GM13976 (cell line): ENCODE results near the gene SNTG2.
"Not testable (repeated sequence)": the region's sequence is repeated elsewhere in the genome, so short reads cannot be mapped to it uniquely, and the experiment has no call there.

Source experiments
- DNase-seq: peaks from one replicate; pipeline ENCODE4 v3.0.0; 2012; ENCODE audit warnings: low spot score
- in situ Hi-C: fragments of 300-500 bp; cut with MboI; formaldehyde crosslinking; loops from one replicate; pipeline ENCODE4 v1.12.0; 2022; ENCODE audit warnings: low sequenced_read_pairs, mixed read lengths, inconsistent platforms; ENCODE audit not compliant: unreplicated experiment
- TF ChIP-seq, protein P1 (sequence below): IDR thresholded peaks from 2 replicates; pipeline ENCODE4 v1.5.1; 2012; ENCODE audit warnings: borderline replicate concordance, mild to moderate bottlenecking; ENCODE audit not compliant: insufficient read depth; ENCODE audit errors: extremely low read depth, missing control alignments, control extremely low read depth

The SNTG2 gene

DNA sequence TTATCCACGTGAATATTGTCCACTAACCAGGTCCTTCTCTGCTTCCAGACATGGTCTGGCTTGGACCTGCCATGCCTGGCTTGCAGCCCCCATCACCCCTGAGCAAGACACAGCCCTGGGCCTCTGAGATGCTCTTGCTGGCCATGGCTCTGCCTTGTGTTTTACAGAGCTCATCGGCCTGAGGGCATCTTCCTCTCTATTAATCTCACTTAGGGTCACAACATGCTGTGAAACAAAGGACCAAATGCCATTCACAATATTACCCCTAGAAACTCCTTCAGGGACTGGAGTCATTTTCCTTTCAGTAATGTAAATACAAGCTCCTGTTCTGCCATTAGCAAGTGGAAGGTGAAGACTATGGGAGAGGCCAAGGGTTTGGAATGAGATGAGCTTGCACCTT is 455.8 kb downstream of the SNTG2 start:
- in situ Hi-C loops = no loop called here
- no peak for DNase-seq

DNA sequence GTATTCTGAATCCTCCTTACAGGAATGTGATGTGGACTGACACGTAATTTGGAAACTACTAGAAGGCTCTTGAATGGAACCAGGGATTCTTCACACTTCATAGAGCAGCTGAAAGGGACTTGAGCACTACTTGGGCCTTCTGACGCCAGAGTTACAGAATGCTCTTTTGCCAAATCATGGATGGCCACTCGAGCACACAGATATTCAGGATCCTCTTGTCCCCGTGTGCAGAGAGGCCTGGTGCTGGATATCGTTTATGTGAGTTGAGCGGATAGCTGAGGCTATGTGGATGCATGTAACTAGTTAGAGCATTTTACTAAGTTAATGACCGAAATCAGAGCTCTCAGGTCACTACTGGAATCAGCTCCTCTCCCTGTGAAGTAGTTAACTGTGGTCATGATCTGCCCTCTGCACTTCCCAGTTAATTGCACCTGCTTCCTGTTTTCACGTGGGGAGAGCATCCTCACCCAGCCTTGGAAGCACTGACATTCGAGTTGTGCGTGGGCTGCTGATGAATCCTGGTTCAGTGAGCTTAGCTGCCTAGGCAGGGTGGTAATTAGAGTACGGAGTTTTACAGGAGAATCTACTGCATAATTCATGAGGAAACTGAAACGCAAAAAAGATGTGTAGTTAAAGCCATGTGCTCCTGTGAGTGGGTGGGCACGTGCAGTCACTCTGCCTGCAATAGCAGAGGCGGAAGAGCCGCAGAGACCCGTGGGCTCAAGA is 457.5 kb downstream of the SNTG2 start:
- in situ Hi-C loops = no loop called here
- no peak for DNase-seq
- TF ChIP-seq, protein P1, sequence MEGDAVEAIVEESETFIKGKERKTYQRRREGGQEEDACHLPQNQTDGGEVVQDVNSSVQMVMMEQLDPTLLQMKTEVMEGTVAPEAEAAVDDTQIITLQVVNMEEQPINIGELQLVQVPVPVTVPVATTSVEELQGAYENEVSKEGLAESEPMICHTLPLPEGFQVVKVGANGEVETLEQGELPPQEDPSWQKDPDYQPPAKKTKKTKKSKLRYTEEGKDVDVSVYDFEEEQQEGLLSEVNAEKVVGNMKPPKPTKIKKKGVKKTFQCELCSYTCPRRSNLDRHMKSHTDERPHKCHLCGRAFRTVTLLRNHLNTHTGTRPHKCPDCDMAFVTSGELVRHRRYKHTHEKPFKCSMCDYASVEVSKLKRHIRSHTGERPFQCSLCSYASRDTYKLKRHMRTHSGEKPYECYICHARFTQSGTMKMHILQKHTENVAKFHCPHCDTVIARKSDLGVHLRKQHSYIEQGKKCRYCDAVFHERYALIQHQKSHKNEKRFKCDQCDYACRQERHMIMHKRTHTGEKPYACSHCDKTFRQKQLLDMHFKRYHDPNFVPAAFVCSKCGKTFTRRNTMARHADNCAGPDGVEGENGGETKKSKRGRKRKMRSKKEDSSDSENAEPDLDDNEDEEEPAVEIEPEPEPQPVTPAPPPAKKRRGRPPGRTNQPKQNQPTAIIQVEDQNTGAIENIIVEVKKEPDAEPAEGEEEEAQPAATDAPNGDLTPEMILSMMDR = no peak

More for the DNA sequence above, 455.8 kb downstream of the SNTG2 start:
- TF ChIP-seq, protein P1 = no peak

DNA sequence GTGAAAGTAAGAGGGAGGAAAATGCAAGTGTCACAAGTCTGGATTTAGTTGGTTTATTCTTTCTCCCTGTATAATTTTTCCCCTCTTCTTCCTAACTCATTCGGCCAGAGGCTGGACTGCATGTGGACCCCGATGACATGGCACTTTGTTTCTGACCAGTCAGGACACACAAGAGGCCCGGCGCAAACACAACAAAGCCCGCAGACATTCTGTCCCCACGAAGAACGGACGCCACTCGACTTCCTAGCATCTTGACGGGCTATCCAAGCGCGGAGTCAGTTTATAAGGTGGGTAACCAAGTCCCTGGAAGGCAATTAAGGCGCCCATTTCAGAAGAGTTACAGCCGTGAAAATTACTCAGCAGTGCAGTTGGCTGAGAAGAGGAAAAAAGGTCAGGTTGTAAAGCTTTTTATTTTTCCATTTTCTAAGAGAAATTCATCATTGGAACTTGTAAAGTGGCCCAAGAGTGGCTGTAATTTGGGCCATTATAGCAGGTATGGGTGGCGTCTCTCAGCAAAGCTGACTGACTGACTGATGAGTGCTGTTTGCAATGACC is 462.6 kb downstream of the SNTG2 start, which contains the start of gene TPO:
TSS of gene TPO (plus strand) at position 308 of the 555 bp plus-strand sequence. CDS start 946 bp downstream, outside the sequence.
- in situ Hi-C loops = no loop called here
- DNase-seq = no peak
- TF ChIP-seq, protein P1 = no peak

DNA sequence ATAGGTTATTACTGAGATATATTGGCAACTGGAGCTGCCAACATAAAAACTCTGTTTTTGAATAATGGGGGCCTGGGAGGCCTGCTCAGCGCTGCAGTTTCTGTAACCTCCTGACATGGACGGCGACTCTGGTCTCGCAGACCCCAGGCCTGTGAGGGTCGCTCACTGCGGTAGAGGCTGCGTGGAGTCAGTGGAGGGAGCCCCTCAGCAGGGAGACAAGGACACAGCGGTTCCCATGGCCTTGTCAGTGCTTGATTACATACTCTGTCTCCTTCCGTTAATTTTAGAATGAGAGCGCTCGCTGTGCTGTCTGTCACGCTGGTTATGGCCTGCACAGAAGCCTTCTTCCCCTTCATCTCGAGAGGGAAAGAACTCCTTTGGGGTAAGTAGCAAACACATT is 463.5 kb downstream of the SNTG2 start:
- TF ChIP-seq, protein P1 = no peak

DNA sequence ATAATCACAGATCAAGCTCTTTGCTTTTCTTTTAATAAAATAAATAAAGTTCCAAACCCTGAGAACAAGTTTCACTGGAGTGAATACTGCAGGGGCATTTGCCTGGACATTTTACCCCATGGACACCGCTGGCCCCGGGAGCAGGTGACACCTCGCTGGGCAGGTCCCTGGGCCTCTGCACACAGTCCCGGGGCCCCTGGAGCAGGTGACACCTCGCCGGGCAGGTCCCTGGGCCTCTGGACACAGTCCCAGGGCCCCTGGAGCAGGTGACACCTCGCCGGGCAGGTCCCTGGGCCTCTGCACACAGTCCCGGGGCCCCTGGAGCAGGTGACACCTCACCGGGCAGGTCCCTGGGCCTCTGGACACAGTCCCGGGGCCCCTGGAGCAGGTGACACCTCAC is 464.3 kb downstream of the SNTG2 start:
- in situ Hi-C loops, DNase-seq: not testable (repeated sequence)

More for the DNA sequence above, 463.5 kb downstream of the SNTG2 start:
- in situ Hi-C loops = no loop called here
- DNase-seq = no peak

DNA sequence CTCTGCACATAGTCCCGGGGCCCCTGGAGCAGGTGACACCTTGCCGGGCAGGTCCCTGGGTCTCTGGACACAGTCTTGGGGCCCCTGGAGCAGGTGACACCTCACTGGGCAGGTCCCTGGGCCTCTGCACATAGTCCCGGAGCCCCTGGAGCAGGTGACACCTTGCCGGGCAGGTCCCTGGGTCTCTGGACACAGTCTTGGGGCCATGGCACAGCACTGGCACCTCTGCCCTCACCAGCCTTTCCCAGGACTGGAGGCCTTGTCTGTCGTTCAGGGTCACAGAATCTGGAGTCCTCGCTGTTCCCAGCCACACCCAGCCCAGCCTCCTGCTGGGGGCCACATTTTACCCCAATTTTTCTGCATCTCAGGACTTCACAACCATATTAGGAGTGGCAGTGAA is 464.9 kb downstream of the SNTG2 start:
- TF ChIP-seq, protein P1 = no peak
- in situ Hi-C loops = no loop called here
- DNase-seq = no peak
